GM19351 (cell line): ENCODE results near the gene RHOV.

ENCODE experiments used
- ATAC-seq: cut with Tn5 transposase; IDR thresholded peaks from one replicate; pipeline ENCODE4 v1.9.1; 2021; ENCODE audit warnings: mild to moderate bottlenecking, moderate library complexity; ENCODE audit not compliant: unreplicated experiment

RHOV gene

GRCh38 chr15:40904552-40905201, 30.6 kb upstream of the RHOV start:
- ATAC-seq = no peak

DNA sequence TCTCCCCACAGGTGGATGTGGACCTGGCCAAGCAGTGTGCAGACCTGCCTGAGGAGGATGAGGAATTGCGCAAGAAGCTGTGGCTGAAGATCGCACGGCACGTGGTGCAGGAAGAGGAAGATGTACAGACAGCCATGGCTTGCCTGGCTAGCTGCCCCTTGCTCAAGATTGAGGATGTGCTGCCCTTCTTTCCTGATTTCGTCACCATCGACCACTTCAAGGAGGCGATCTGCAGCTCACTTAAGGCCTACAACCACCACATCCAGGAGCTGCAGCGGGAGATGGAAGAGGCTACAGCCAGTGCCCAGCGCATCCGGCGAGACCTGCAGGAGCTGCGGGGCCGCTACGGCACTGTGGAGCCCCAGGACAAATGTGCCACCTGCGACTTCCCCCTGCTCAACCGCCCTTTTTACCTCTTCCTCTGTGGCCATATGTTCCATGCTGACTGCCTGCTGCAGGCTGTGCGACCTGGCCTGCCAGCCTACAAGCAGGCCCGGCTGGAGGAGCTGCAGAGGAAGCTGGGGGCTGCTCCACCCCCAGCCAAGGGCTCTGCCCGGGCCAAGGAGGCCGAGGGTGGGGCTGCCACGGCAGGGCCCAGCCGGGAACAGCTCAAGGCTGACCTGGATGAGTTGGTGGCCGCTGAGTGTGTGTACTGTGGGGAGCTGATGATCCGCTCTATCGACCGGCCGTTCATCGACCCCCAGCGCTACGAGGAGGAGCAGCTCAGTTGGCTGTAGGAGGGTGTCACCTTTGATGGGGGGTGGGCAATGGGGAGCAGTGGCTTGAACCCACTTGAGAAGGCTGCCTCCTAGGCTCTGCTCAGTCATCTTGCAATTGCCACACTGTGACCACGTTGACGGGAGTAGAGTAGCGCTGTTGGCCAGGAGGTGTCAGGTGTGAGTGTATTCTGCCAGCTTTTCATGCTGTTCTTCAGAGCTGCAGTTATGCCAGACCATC, 28.8 kb upstream of the RHOV start:
- no peak for ATAC-seq

GRCh38 chr15:40901053-40901443, 27.0 kb upstream of the RHOV start:
- no peak for ATAC-seq

GRCh38 chr15:40900256-40901052, 26.4 kb upstream of the RHOV start:
- ATAC-seq = no peak

GRCh38 chr15:40899536-40900207, 25.6 kb upstream of the RHOV start:
- ATAC-seq = no peak

DNA sequence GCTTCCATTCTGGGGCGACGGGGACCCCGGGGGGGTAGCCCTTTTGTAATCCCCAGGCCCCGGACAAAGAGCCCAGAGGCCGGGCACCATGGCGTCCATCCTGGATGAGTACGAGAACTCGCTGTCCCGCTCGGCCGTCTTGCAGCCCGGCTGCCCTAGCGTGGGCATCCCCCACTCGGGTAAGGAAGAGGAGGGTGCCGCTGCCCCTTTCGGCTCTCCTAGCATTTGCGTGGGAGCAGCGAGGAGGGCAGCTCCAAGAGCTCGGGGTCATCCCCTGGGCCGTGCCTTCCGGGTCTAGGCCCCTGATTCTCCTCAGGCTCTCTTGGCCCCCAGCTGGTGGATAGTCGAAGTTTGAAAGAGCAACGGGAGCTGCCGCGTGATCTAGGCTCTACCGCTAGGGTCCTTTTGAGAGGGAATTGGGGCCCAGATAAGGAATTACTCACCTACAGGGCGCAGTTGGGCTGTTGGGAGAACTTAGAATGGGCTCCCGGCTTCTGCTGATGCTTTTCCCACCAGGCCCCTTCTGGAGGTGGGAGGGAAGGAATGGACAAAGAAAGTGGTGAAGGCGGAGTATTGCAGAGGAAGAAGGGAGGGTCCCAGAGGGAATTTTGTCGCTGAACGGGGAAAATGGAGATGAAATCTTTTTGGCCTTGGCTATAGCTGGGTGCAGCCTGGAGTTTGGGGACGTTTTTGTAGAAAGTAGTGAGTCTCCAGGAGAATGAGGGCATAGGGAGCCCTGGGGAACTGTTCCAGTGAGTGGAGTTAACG, 20.8 kb upstream of the RHOV start:
- peak; percentile 44 for ATAC-seq

DNA sequence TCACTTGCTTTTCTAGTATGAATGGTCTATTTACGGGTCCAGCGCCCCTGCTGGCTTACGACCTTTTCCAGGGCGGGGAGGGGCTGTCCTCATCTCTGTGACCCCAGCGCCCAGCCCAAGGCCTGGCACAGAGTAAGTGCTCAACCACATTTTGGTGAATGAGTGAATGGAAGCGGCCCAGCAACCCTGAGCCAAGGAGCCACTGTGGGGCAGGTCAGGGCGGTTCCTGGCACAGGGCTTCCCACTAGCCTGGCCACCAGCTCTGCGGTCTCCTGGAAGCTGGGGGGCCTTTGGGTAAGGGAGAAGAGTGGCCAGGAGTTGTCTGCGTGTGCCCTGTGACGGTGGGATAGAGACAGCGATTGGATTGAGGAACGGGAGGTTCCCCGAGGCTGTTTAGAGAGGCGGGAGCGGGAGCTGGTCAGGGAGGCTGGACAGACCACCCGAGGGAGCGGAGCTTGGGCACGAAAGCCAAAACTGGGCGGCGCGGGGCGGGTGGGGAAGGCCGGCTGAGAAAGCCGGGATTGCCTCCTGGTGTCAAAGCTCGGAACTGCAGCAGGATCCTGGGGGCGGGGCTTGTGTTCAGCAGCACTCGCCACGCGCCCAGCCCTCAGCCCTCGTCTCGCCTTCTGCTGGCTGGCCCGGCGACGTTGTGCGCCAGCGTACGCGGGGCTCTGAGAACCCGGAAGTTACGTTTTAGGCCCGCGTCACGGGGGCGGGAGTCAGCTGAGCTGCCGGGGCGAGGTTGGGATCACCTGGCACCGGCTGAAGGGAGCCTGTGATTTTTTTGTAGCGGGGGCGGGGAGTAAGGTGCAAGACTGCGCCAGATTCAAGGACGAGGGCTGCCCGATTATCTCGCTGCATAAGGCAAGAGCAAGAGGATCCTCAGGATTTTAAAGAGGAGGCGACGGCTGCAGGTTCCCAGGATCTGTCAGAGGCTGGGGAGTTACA, 20.0 kb upstream of the RHOV start, which contains the start of gene VPS18:
Gene VPS18, plus strand, starts transcription at position 718 of the 948 bp plus-strand sequence. CDS start 319 bp downstream, outside the sequence.
- peak; percentile 88 for ATAC-seq

DNA sequence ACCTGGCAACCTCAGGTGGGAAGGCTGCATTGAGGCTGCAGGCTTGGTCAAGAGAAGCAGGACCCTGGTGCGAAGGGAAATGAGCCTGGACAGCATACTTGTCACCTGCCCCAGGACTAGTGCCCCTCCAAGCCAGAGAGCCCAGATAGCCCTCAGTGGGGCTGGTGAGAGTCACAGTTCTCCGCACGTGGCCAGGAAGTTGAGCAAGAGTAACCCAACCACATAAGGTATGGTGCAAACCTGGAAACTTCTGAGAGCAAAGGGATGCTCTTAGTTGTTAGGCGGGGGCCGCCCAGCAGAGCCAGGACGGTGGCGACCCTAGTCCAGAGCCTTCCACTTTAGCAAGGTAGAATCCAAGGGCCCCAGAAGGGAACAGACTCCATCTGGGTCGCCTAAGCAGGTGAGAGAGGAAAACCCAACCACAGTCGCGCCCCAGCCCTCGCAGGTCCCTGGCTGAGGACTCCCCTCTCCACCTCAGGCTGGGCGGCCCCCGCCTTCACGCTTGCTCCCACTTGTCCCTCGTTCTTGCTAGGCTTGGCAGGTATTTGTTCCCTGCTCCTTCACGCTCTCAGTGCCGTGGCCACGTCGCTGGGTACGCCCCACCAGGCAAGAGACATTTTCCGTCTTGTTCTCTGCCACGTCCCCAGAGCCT, 19.1 kb upstream of the RHOV start:
- ATAC-seq = no peak

DNA sequence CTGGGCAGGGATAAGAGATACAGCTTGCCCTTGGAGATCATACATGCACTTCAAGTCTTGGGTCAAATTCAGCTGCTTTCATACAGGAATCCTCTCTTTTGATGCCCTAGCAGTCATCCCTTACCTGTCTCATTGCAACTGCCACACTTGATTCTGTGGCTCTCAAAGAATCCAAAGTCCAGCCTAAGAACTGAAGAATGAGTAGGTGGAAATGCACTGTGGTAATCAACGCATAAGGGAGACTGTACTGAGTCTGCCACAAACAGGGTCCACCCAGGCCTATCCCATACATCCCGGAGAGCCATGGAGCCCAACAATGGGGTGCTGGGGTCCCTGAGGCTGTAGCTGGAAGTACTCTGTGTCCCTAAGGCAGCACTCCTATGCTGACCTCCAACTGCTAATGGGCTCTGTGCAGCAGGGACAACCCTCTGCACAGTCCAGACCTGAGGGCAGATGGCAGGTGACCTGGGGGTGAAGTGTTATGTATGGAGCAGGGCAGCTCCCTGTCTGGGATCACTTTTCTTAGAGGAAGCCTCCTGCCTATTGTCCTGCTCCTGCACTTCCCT, 18.5 kb upstream of the RHOV start:
- ATAC-seq = no peak

DNA sequence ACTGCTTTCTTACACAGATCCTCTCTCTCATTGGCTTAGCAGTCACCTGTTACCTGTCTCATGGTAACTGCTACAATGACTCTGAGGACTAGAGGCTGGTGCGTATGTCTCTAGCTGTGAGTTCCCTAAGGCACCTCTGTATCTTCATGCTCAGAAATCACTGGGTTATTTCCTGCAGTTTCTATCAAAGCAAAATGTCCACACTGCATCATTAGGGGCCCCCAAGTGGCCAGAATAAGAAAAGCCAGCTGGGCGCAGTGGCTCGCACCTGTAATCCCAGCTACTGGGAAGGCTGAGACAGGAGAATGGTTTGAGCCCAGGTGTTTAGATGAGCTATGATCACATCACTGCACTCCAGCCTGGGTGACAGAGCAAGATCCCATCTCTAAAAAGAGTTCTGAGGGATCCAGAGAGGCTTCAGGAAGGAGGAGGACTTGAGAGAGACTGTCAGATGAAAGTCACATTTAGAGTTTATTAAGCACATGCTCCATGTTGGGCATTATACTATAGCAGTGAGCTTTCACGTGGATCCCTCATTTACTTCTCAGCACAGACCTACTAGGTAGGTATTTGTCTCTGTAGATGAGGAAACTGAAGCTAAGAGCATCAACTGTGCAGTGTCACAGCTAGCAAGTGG, 17.9 kb upstream of the RHOV start:
- ATAC-seq = no peak

GRCh38 chr15:40891138-40891537, 17.1 kb upstream of the RHOV start:
- no peak for ATAC-seq

- no peak for ATAC-seq
Observed at GRCh38 chr15:40889112-40889511, 15.1 kb upstream of the RHOV start.

GRCh38 chr15:40886586-40886985, 12.6 kb upstream of the RHOV start:
- no peak for ATAC-seq

DNA sequence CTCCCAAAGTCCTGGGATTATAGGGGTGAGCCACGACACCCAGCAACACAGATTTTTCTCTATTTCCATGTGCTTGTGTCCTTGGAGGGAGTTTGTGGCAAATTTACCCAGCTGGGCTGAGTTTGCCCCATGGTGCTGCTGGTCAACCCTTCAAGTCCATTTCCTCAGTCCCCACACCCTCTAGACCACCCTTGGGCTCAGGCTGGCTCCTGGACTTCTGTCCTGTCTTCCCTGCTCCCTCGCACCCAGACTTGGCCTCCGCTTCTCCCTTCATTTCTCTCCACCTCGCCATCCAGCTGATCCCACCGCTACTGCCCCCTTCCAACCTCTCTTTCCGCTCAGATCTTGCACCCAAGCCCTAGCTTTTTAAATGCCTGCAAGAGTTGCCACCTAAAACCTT, 7.3 kb upstream of the RHOV start:
- ATAC-seq = no peak

DNA sequence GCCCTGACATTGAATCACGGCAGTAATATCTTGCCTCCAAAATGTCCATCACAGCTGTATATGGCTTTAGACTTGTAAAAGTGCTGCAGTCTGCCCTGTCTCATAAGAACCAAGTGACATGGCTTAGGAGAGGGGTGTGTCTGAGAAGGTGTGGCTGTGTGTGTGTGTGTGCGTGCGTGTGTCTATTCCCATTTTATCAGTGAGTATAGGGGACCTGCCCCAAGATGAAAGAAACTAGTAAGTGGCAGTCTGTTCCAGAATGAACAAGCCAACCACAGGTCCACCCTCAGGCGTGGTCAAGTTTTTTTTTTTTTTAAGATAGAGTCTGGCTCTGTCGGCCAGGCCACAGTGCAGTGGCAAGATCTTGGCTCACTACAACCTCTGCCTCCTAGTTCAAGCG, 5.6 kb upstream of the RHOV start:
- no peak for ATAC-seq

DNA sequence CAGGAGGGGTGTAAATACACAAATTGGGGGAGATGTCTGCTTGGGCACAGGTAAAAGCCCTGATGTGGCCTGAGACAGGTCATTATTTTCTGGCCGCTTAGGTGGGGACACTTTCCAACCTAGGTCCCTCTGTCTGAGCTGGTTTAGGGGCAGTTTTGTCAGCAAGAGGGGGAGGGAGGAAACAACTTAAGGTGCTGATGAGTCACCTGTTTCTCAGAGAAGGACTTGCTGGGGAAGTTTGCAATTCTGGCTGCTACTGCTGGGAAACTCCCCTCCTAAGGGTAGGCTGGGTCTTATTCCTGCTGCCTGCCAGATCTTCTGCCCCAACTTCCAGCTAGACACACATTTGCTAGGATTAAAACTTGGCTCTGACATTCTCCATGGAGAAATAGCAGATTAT, 4.8 kb upstream of the RHOV start:
- ATAC-seq = peak; percentile 56

- no peak for ATAC-seq
Observed at GRCh38 chr15:40877694-40878093, 3.7 kb upstream of the RHOV start.
